GM19193 (cell line): ENCODE results near the gene MUC4.

Experiments used
- POLR2A ChIP-seq: IDR thresholded peaks from 4 replicates; pipeline ENCODE4 v1.6.1; 2011; ENCODE audit not compliant: insufficient read depth, insufficient read length; ENCODE audit errors: extremely low read depth

The MUC4 gene

GRCh38 chr3:195705081-195705991, 106.4 kb downstream of the MUC4 start:
- TF ChIP-seq POLR2A = no peak

GRCh38 chr3:195704433-195704999, 107.2 kb downstream of the MUC4 start:
- no peak for TF ChIP-seq POLR2A

DNA sequence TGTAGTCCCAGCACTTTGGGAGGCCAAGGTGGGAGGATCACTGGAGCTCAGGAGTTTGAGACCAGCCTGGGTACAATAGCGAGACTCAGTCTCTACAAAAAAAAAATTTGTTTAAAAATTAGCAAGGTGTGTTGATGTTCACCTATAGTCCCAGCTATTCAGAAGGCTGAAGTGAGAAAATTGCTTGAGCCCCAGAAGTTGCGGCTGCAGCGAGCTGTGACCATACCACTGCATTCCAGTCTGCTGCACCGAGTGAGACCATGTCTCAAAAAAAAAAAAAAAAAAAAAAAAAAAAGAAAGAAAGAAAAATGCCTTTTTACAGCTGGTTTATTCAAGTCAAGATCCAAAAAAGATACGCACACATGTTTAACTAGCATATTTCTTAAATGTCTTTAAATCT, 108.0 kb downstream of the MUC4 start:
- no peak for TF ChIP-seq POLR2A

DNA sequence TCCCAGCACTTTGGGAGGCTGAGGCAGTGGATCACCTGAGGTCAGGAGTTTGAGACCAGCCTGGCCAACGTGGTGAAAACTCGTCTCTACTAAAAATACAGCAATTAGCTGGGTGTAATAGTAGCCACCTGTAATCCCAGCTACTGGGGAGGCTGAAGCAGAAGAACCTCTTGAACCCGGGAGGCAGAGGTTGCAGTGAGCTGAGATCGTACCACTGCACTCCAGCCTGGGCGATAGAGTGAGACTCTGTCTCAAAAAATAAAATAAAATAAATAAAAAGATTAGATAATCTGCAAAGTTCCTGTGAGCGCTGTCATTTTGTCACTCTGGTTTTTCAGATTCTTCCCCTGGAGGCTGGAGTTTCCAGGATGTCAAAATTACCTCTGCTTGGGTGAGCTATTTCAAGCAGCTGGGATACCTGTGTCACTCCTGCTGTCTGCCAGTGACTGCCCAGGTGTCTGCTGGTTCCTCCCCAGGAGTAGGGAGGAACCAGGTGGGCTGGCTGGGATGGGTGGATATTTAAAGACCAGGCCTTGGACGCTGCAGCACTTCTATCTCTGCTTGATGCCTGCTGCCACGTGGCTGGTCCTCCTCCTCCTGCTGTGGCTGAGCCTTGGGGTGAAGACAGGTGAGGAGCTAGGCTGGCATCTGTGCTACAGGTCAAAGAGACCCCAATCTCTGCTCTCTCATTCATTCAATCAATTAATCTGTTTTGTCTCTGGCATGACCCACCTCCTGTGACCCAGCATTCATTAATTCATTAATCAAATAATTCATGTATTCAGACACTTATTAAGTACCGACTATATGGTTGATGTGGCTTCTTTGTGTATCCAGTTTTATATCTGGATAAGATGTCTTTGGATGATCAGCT, 110.5 kb downstream of the MUC4 start:
- no peak for TF ChIP-seq POLR2A

DNA sequence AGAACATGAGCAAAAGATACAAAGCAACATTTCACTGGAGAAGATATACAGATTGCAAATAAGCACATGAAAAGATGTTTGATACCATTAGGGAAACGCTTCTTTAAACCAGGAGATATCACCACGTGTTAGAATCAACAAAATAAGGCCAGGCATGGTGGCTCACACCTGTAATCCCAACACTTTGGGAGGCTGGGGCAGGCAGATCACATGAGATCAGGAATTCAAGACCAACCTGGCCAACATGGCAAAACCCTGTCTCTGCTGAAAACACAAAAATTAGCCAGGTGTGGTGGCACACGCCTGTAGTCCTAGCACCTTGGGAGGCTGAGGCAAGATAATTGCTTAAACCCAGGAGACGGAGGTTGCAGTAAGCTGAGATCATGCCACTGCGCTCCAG, 111.4 kb downstream of the MUC4 start:
- TF ChIP-seq POLR2A = no peak

GRCh38 chr3:195699860-195700259, 111.9 kb downstream of the MUC4 start:
- no peak for TF ChIP-seq POLR2A

DNA sequence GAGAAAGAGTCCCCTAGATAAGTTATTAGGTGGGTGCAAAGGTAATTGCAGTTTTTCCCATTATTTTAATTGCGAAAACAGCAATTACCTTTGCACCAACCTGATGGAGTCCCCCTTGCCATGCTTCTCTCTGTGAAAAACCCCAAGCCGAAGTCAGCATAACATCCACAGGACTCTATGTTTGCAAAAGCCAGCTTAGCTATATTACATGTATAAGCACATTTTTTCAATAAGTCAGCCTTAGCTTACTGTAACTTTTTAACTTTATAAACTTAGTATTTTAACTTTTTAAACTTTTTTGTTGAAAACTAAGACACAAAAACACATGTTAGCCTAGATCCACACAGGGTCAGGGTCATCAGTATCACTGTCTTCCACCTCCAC, 112.3 kb downstream of the MUC4 start:
- no peak for TF ChIP-seq POLR2A

GRCh38 chr3:195698647-195699387, 112.9 kb downstream of the MUC4 start:
- TF ChIP-seq POLR2A = no peak

DNA sequence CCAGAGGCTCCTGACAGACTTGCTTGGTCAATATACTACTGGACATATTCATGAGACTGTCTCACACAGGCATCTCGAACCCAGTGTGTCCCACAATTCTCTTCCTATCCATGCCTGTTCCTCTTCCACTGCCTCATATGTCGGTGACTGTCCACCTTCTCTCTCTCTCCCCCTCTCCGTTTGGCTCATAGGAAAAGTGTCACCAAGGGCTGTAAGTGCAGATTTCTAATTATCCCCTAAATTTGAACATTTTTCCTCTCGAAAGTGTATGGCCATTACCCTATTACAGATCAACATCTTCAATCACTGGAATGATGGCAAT, 113.4 kb downstream of the MUC4 start:
- TF ChIP-seq POLR2A = no peak

- no peak for TF ChIP-seq POLR2A
Measured at GRCh38 chr3:195697582-195698324, 114.0 kb downstream of the MUC4 start.
